SK-N-SH (cell line): ENCODE measurements around the gene ARL5C.

ENCODE experiments used
- NFIC ChIP-seq: IDR thresholded peaks from 2 replicates; pipeline ENCODE4 v1.4.0; 2012; ENCODE audit warnings: borderline replicate concordance
- NRF1 ChIP-seq: IDR thresholded peaks from 2 replicates; pipeline ENCODE4 v1.6.1; 2012; ENCODE audit warnings: low read depth, mild to moderate bottlenecking, low read length
- RAD21 ChIP-seq: IDR thresholded peaks from 2 replicates; pipeline ENCODE4 v1.6.1; 2012; ENCODE audit warnings: mild to moderate bottlenecking, low read length

DNA sequence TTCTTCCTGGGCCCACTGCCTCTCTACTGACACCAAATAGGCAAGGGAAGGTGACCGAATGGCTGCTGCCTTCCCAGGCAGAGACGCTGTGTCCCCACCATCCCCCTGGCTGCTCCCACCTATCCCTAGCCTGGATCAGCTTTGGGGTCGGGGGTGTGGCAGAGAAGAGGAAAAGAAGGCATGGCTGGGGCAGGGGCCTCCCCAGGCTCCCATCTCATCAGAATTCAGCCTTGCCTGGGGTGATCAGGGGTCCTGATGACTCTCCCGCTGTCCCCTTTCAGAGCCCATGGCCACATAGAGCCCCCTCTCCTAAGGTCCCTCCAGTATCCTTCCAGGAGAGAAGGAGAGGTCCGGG, 15.2 kb downstream of the ARL5C start:
- TF ChIP-seq NFIC (no peak), NRF1 (no peak), RAD21 (no peak)
